ENCODE data around the gene TMEM179B. TPM values are rescaled to one million over a fixed set of nuclear protein-coding genes. Genes with fewer than 3 reads are reported as not detected.
"Not testable (repeated sequence)": the region's sequence is repeated elsewhere in the genome, so short reads cannot be mapped to it uniquely, and the experiment has no call there.

TMEM179B gene
- total RNA-seq, 1 experiment from 2014 or later, result 33.8 TPM

DNA sequence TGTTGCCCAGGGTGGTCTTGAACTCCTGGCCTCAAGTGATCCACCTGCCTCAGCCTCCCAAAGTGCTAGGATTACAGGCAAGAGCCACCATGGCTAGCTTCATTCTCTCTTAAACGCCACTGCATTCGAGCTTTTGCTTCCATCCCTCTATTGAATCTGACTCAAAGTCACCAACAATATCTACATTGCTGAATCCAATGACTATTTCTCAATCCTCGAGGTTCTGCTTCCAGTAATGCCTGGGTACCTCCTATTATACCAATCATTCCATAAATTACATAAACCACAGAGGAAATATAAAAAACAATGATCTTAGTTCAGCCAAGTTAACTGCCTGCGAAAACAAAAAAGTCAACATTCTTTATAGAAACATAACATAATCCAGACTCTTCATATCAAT lies 29.9 kb downstream of the TMEM179B start:
- no peak for DNase-seq (ENCODE audit: low read depth)
- in situ Hi-C loops (cut with HindIII; ENCODE audit: low pct_unique_long_range_greater_than_20kb, low sequenced_read_pairs), result no loop called here

DNA sequence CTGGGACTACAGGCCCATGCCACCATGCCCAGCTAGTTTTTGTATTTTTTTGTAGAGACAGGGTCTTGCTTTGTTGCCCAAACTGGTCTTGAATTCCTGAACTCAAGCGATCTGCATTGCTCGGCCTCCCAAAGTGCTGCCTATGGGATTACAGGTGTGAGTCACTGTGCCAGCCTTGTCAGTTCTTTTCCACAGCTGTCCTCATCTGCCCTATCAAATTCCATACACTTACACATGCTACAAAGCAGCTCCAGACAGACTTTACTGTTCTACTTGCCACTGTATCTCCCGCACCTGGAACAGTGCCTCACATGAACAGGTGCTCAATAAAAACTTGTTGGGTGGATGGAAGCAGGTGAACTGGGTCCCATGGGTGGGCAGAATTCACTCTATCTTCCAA lies 36.5 kb downstream of the TMEM179B start:
- DNase-seq (ENCODE audit: low read depth), result no peak
- in situ Hi-C loops (cut with HindIII; ENCODE audit: low pct_unique_long_range_greater_than_20kb, low sequenced_read_pairs), result no loop called here

DNA sequence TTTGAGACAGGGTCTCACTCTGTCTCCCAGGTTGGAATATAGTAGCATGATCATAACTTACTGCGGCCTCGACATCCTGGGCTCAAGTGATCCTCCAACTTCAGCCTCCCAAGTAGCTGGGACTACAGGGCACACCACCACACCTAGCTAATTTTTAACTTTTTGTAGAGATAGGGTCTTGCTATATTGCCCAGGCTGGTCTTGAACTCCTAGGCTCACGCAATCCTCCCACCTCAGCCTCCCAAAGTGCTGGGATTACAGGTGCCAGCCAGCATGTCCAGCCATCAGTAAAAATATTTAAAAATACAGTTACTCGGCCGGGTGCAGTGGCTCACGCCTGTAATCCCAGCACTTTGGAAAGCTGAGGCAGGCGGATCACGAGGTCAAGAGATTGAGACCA lies 40.9 kb downstream of the TMEM179B start:
- in situ Hi-C loops (cut with HindIII; ENCODE audit: low pct_unique_long_range_greater_than_20kb, low sequenced_read_pairs); DNase-seq (ENCODE audit: low read depth): not testable (repeated sequence)

GRCh38 chr11:62830904-62831519 lies 43.8 kb downstream of the TMEM179B start:
- in situ Hi-C loops (cut with HindIII; ENCODE audit: low pct_unique_long_range_greater_than_20kb, low sequenced_read_pairs), result no loop called here
- no peak for DNase-seq (ENCODE audit: low read depth)

DNA sequence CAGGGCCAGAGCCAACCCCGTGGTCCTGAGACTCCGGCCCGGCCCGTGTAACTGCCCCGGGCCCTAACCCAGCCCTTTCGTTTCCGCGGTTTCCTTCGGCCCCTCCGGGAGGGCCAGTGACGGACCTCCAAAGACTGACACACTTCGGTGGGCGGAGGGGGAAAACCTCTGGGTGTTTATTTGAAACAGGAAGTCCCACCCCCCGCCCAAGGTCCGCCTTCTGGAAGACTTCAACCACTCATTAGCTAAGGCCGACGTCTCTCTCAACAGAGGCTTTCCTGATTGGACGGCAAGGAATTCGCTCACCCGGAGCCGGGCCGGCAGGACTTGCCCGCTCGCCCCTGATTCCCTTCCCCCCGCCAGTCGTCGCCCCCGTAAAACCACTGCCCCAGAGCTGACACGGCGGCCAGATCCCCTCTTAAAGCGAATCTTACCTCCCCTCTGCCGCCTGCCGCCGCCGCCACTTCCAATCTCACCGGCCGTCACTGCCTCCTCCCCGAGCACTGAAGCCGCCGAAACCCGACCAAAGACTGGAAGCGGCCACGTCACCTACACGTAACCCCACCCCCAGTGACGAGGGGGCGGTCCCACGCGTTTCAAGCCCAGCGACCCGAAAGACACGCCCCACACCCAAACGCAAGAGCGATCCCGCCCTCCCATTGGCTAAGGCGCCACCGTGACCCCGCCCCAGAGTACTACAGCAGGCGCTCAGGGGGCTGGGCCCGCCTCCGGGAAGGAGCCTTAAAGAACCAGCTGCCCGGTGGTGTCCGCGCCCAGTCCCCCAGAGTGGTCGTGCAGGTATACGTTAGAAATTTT lies 44.5 kb downstream of the TMEM179B start, which contains the start of gene STX5:
TSS of gene STX5 (minus strand) at position 532 of the 816 bp plus-strand sequence. CDS start 808 bp downstream, outside the sequence.
- in situ Hi-C loops (cut with HindIII; ENCODE audit: low pct_unique_long_range_greater_than_20kb, low sequenced_read_pairs), result no loop called here
- DNase-seq (ENCODE audit: low read depth), result peak; percentile 95

DNA sequence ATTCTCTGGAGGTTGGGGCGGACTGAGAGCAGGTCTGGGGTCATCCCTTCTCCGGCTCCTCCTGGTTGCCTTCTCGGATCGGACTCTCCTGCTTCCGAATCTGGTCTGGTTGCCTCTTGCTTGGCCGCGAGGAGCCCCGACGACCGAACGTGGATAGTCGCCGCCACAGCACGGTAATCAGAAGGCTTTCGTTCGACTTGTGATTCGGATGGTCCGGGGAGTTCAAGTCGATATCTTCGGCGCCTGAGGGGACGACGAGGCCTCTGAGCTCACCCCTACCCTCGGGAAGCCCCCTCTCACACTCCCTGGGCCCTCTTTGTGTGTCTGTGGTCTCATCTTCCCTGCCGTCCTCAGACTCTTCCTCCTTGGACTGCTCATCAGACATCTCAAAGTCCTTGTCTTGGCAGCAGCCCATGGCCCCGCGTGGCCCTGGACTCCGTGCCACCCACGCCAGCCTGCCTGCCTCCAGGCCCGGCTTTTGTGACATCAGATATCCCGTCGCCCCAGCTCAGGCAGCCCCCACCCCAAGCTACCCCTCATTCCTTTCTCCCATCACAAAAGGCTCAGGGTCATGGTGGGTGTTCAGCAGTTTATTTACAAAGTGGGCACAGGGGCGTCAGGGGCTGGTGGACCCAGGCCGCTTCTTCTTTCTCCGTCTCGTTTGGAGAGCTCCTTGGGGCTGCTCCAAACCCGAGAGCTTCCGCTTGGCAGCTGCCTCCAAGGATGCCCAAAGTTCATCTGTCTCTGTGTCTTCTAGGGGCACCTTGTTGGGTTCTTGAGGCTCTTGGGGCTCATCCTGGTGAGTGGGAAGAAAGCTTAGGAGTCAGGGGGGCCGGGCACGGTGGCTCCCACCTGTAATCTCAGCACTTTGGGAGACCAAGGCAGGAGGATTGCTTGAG lies 45.4 kb downstream of the TMEM179B start, which contains the start of gene TEX54:
TSS of gene TEX54 (minus strand) at position 506 of the 899 bp plus-strand sequence.
- in situ Hi-C loops (cut with HindIII; ENCODE audit: low pct_unique_long_range_greater_than_20kb, low sequenced_read_pairs), result no loop called here
- no peak for DNase-seq (ENCODE audit: low read depth)

GRCh38 chr11:62835336-62835735 lies 48.1 kb downstream of the TMEM179B start:
- in situ Hi-C loops (cut with HindIII; ENCODE audit: low pct_unique_long_range_greater_than_20kb, low sequenced_read_pairs), result no loop called here
- DNase-seq (ENCODE audit: low read depth), result no peak

GRCh38 chr11:62839050-62839945 lies 52.1 kb downstream of the TMEM179B start, which contains the start of gene WDR74:
WDR74 (minus strand) TSS chr11:62839590; CDS start chr11:62839570, 20 bp downstream.
- DNase-seq (ENCODE audit: low read depth), result peak; percentile 77
- in situ Hi-C loops (cut with HindIII; ENCODE audit: low pct_unique_long_range_greater_than_20kb, low sequenced_read_pairs), result no loop called here

Other genes starting within 250 kb of the TMEM179B start
- 141 and 188 TPM in 2 replicates for gene AHNAK, start 240.6 kb upstream of the TMEM179B start, total RNA-seq (2014; rRNA removed; shearing (Covaris generic); ENCODE audit: low replicate concordance)
- 2,603 and 2,794 TPM in 2 replicates for gene EEF1G, start 213.5 kb upstream of the TMEM179B start, total RNA-seq (2014; rRNA removed; shearing (Covaris generic); ENCODE audit: low replicate concordance)
- 11.7 and 14.2 TPM in 2 replicates for gene TUT1, start 195.9 kb upstream of the TMEM179B start, total RNA-seq (2014; rRNA removed; shearing (Covaris generic); ENCODE audit: low replicate concordance)
- 87.5 and 107 TPM in 2 replicates for gene MTA2, start 185.5 kb upstream of the TMEM179B start, total RNA-seq (2014; rRNA removed; shearing (Covaris generic); ENCODE audit: low replicate concordance)
- gene EML3, start 174.6 kb upstream of the TMEM179B start, total RNA-seq (2014; rRNA removed; shearing (Covaris generic); ENCODE audit: low replicate concordance), result 16.1 and 19.3 TPM in 2 replicates
- 4.5 and 7.4 TPM in 2 replicates for gene ROM1, start 174.1 kb upstream of the TMEM179B start, total RNA-seq (2014; rRNA removed; shearing (Covaris generic); ENCODE audit: low replicate concordance)
- gene B3GAT3, start 165.4 kb upstream of the TMEM179B start, total RNA-seq (2014; rRNA removed; shearing (Covaris generic); ENCODE audit: low replicate concordance), result 34.9 and 52.3 TPM in 2 replicates
- 434 and 492 TPM in 2 replicates for gene GANAB, start 140.8 kb upstream of the TMEM179B start, total RNA-seq (2014; rRNA removed; shearing (Covaris generic); ENCODE audit: low replicate concordance)
- gene INTS5, start 134.1 kb upstream of the TMEM179B start, total RNA-seq (2014; rRNA removed; shearing (Covaris generic); ENCODE audit: low replicate concordance), result 7.6 and 14.5 TPM in 2 replicates
- 48.1 and 59.2 TPM in 2 replicates for gene C11orf98, start 122.2 kb upstream of the TMEM179B start, total RNA-seq (2014; rRNA removed; shearing (Covaris generic); ENCODE audit: low replicate concordance)
- gene CSKMT, start 122.1 kb upstream of the TMEM179B start, total RNA-seq (2014; rRNA removed; shearing (Covaris generic); ENCODE audit: low replicate concordance), result 0.09 and 6.4 TPM in 2 replicates
- 18.2 and 25.6 TPM in 2 replicates for gene UQCC3, start 115.7 kb upstream of the TMEM179B start, total RNA-seq (2014; rRNA removed; shearing (Covaris generic); ENCODE audit: low replicate concordance)
- gene LBHD1, start 115.1 kb upstream of the TMEM179B start, total RNA-seq (2014; rRNA removed; shearing (Covaris generic); ENCODE audit: low replicate concordance), result 1.9 and 3.2 TPM in 2 replicates
- gene UBXN1, start 108.3 kb upstream of the TMEM179B start, total RNA-seq (2014; rRNA removed; shearing (Covaris generic); ENCODE audit: low replicate concordance), result 81.8 and 106 TPM in 2 replicates
- not detected in 2 replicates for gene LRRN4CL, start 97.9 kb upstream of the TMEM179B start, total RNA-seq (2014; rRNA removed; shearing (Covaris generic); ENCODE audit: low replicate concordance)
- gene BSCL2, start 80.0 kb upstream of the TMEM179B start, total RNA-seq (2014; rRNA removed; shearing (Covaris generic); ENCODE audit: low replicate concordance), result 37.5 and 55.8 TPM in 2 replicates
- gene GNG3, start 79.7 kb upstream of the TMEM179B start, total RNA-seq (2014; rRNA removed; shearing (Covaris generic); ENCODE audit: low replicate concordance), result not detected in 2 replicates
- 4.4 and 4.8 TPM in 2 replicates for gene HNRNPUL2, start 59.9 kb upstream of the TMEM179B start, total RNA-seq (2014; rRNA removed; shearing (Covaris generic); ENCODE audit: low replicate concordance)
- gene TTC9C, start 58.9 kb upstream of the TMEM179B start, total RNA-seq (2014; rRNA removed; shearing (Covaris generic); ENCODE audit: low replicate concordance), result 30.9 and 37.2 TPM in 2 replicates
- 4.6 and 14.9 TPM in 2 replicates for gene ZBTB3, start 33.2 kb upstream of the TMEM179B start, total RNA-seq (2014; rRNA removed; shearing (Covaris generic); ENCODE audit: low replicate concordance)
- gene POLR2G, start 25.8 kb upstream of the TMEM179B start, total RNA-seq (2014; rRNA removed; shearing (Covaris generic); ENCODE audit: low replicate concordance), result 75.4 and 80.0 TPM in 2 replicates
- 12.9 and 14.6 TPM in 2 replicates for gene TAF6L, start 16.0 kb upstream of the TMEM179B start, total RNA-seq (2014; rRNA removed; shearing (Covaris generic); ENCODE audit: low replicate concordance)
- 42.0 and 58.7 TPM in 2 replicates for gene TMEM223, start 4.6 kb downstream of the TMEM179B start, total RNA-seq (2014; rRNA removed; shearing (Covaris generic); ENCODE audit: low replicate concordance)
- 1.5 and 6.3 TPM in 2 replicates for gene NXF1, start 18.0 kb downstream of the TMEM179B start, total RNA-seq (2014; rRNA removed; shearing (Covaris generic); ENCODE audit: low replicate concordance)
- 29.6 and 39.5 TPM in 2 replicates for gene STX5, start 44.6 kb downstream of the TMEM179B start, total RNA-seq (2014; rRNA removed; shearing (Covaris generic); ENCODE audit: low replicate concordance)
- not detected in 2 replicates for gene TEX54, start 45.4 kb downstream of the TMEM179B start, total RNA-seq (2014; rRNA removed; shearing (Covaris generic); ENCODE audit: low replicate concordance)
- 82.0 and 102 TPM in 2 replicates for gene WDR74, start 52.2 kb downstream of the TMEM179B start, total RNA-seq (2014; rRNA removed; shearing (Covaris generic); ENCODE audit: low replicate concordance)
- gene SLC3A2, start 93.5 kb downstream of the TMEM179B start, total RNA-seq (2014; rRNA removed; shearing (Covaris generic); ENCODE audit: low replicate concordance), result 623 and 653 TPM in 2 replicates
- not detected in 2 replicates for gene CHRM1, start 134.0 kb downstream of the TMEM179B start, total RNA-seq (2014; rRNA removed; shearing (Covaris generic); ENCODE audit: low replicate concordance)
- gene SLC22A6, start 197.6 kb downstream of the TMEM179B start, total RNA-seq (2014; rRNA removed; shearing (Covaris generic); ENCODE audit: low replicate concordance), result not detected in 2 replicates
- gene SLC22A8, start 228.4 kb downstream of the TMEM179B start, total RNA-seq (2014; rRNA removed; shearing (Covaris generic); ENCODE audit: low replicate concordance), result not detected in 2 replicates

Measured in Caki2 (cell line).